HEK293 (cell line): Measurements from ENCODE around the gene B4GALT7.
"Not testable (repeated sequence)": the region's sequence is repeated elsewhere in the genome, so short reads cannot be mapped to it uniquely, and the experiment has no call there.

Experiments
- CTCF ChIA-PET: fragments of 350-600 bp; formaldehyde crosslinking; extraction: SDS; loops from one replicate; lab custom pipeline; 2021; ENCODE audit warnings: antibody characterized with exemption; lab: Yijun Ruan, JAX
- POLR2A ChIA-PET: fragments of 300-600 bp; formaldehyde crosslinking; extraction: SDS; loops from one replicate; lab custom pipeline; 2020; ENCODE audit warnings: antibody characterized with exemption, inconsistent platforms; lab: Yijun Ruan, JAX
- H3K27ac ChIP-seq: fragments of 200-500 bp; sonication (Bioruptor generic); 2 replicates; pipeline ENCODE4 v1.5.1; 2014; ENCODE audit warnings: low read depth, low read length, control low read depth, inconsistent platforms; ENCODE audit errors: extremely low read depth
- H3K36me3 ChIP-seq, 2 experiments: fragments of 200-500 bp in 1 of 2; sonication (Bioruptor generic) in 1 of 2; 1 replicate in 1 of 2; 2 replicates in 1 of 2; pipeline ENCODE4 v1.5.1; 2014 to 2017; ENCODE audit warnings: inconsistent platforms in 2 of 2, low read length in 2 of 2; ENCODE audit not compliant: control insufficient read depth in 2 of 2, insufficient read depth in 1 of 2
- H3K4me1 ChIP-seq: fragments of 200-500 bp; sonication (Bioruptor generic); 2 replicates; pipeline ENCODE4 v1.5.1; 2014; ENCODE audit warnings: mild to moderate bottlenecking, low read length, inconsistent platforms; ENCODE audit not compliant: control insufficient read depth, insufficient read depth
- H3K4me3 ChIP-seq: 2 replicates; pipeline ENCODE4 v1.5.1; 2011; ENCODE audit warnings: low read depth, mild to moderate bottlenecking, control low read depth, low read length, moderate library complexity
- H3K9me3 ChIP-seq: fragments of 200-500 bp; sonication (Bioruptor generic); 2 replicates; pipeline ENCODE4 v1.5.1; 2014; ENCODE audit warnings: low read depth, low read length, inconsistent platforms; ENCODE audit not compliant: control insufficient read depth, insufficient read depth

B4GALT7 gene

GRCh38 chr5:177657846-177658245 lies 57.9 kb downstream of the B4GALT7 start:
- CTCF ChIA-PET, H3K4me3 ChIP-seq, H3K4me1 ChIP-seq, POLR2A ChIA-PET, H3K36me3 ChIP-seq, H3K9me3 ChIP-seq, H3K27ac ChIP-seq: not testable (repeated sequence)

GRCh38 chr5:177658542-177658941 lies 58.6 kb downstream of the B4GALT7 start:
- H3K27ac ChIP-seq, H3K4me1 ChIP-seq, POLR2A ChIA-PET, H3K9me3 ChIP-seq, H3K4me3 ChIP-seq, H3K36me3 ChIP-seq, CTCF ChIA-PET: not testable (repeated sequence)
